Nephron (organoid): ENCODE data around the gene RAG2.

Experiments
- H3K27ac Mint-ChIP-seq, 3 experiments: 2 replicates each; pipeline ENCODE4 v1.8.0; 2020; ENCODE audit warnings: mixed read lengths in 3 of 3, mild to moderate bottlenecking in 2 of 3, moderate library complexity in 1 of 3
- H3K27me3 Mint-ChIP-seq: 2 replicates; pipeline ENCODE4 v1.8.0; 2021; ENCODE audit warnings: low read depth, mild to moderate bottlenecking, moderate library complexity, mixed read lengths
- H3K36me3 Mint-ChIP-seq: 2 replicates; pipeline ENCODE4 v1.8.0; 2020; ENCODE audit warnings: low read depth, mixed read lengths
- H3K4me1 Mint-ChIP-seq: 2 replicates; pipeline ENCODE4 v1.8.0; 2020; ENCODE audit warnings: mixed read lengths
- H3K4me3 Mint-ChIP-seq, 3 experiments: 2 replicates each; pipeline ENCODE4 v1.8.0; 2020; ENCODE audit warnings: mild to moderate bottlenecking in 3 of 3, mixed read lengths in 3 of 3, moderate library complexity in 2 of 3
- H3K9me3 Mint-ChIP-seq: 2 replicates; pipeline ENCODE4 v1.8.0; 2020; ENCODE audit warnings: mixed read lengths
- TF ChIP-seq, protein P1 (sequence below), 3 experiments: fragments of 200-600 bp; sonication (generic); IDR thresholded peaks; one replicate each; pipeline ENCODE4 v1.5.0; 2021; ENCODE audit warnings: antibody characterized with exemption in 3 of 3; ENCODE audit not compliant: unreplicated experiment in 3 of 3

Gene RAG2

DNA sequence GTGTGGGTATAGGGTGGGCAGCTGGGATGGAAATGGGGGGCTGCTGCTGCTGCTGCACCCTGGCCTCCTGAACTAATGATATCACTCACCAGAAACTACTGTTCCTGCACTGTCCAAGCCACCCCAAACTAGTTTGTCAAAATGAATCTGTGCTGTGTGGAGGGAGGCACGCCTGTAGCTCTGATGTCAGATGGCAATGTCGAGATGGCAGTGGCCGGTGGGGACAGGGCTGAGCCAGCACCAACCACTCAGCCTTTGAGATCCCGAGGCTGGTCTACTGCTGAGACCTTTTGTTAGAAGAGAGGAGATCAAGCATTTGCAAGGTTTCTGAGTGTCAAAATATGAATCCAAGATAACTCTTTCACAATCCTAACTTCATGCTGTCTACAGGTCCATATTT, 28.9 kb downstream of the RAG2 start:
- Mint-ChIP-seq H3K4me3 (no peak overlapping the region), H3K27me3 (peaks cover 11% of the 10 kb centered on the region), H3K27ac (no peak overlapping the region), H3K36me3 (no peaks in the 10 kb centered on the region), H3K4me1 (peaks cover 17% of the 10 kb centered on the region), H3K9me3 (no peaks in the 10 kb centered on the region)
- TF ChIP-seq, protein P1, sequence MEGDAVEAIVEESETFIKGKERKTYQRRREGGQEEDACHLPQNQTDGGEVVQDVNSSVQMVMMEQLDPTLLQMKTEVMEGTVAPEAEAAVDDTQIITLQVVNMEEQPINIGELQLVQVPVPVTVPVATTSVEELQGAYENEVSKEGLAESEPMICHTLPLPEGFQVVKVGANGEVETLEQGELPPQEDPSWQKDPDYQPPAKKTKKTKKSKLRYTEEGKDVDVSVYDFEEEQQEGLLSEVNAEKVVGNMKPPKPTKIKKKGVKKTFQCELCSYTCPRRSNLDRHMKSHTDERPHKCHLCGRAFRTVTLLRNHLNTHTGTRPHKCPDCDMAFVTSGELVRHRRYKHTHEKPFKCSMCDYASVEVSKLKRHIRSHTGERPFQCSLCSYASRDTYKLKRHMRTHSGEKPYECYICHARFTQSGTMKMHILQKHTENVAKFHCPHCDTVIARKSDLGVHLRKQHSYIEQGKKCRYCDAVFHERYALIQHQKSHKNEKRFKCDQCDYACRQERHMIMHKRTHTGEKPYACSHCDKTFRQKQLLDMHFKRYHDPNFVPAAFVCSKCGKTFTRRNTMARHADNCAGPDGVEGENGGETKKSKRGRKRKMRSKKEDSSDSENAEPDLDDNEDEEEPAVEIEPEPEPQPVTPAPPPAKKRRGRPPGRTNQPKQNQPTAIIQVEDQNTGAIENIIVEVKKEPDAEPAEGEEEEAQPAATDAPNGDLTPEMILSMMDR (IDR thresholded peaks at IDR 0.05; ENCODE audit: unreplicated experiment in 3 of 3): no peak

DNA sequence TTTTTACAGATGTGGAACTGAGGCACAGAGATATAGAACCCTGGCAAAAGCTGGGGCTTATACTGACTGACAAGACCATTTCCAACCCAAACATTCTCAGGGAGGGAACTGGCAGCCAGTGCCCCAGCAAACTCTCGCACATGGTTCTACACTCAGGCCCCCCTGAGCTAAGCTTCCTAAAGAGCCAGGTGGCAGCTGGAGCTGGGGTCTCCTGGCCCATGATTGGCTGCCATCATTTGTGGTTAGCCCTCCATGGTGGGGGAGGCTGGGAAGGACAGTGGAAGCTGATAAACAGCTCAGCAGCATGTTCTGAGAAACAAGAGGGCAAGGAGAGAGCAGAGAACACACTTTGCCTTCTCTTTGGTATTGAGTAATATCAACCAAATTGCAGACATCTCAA, 30.3 kb downstream of the RAG2 start, which contains the start of gene RAG1:
Gene RAG1 (plus strand): TSS at position 314 of the 400 bp plus-strand sequence. CDS start 5,298 bp downstream, outside the sequence.
- peaks cover 17% of the 10 kb centered on the region for H3K4me1 Mint-ChIP-seq
- TF ChIP-seq, protein P1 (IDR thresholded peaks at IDR 0.05; ENCODE audit: unreplicated experiment in 3 of 3): no peak
- no peaks in the 10 kb centered on the region for H3K36me3 Mint-ChIP-seq
- H3K9me3 Mint-ChIP-seq: no peaks in the 10 kb centered on the region
- H3K4me3 Mint-ChIP-seq: no peak within 1 kb of the TSS
- H3K27ac Mint-ChIP-seq: no peak within 1 kb of the TSS
- peaks cover 11% of the 10 kb centered on the region for H3K27me3 Mint-ChIP-seq

DNA sequence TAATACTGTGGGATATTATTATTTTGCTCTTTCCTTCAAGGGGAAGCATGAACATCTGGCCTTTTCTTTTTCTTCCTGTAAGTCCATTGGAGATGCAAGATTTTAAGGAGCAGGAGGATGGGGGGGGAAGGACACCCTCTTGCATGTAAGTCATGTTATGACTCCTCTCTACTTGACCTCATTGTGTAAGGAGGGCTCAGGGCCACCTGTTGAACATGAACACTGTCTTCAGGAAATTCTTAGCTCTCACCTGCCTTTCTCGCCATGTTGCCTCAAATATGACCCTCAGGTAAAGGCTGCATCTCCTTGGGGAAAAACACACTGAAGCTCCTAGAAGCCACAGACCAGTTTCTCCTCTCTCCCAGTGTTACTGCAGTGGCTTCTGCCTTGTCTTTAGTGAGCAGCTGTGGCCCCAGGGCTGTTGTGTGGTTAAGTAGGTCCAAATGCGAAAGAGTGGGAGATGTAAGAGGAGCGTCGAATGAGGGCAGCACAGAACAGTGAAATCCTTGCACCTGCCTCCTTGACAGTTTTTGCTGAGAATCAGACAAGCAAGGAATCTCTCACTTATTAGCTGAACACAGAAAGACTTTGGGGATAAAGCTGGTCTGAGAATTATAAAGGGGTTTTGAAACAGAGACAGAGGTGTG, 31.5 kb downstream of the RAG2 start:
- Mint-ChIP-seq H3K36me3 (no peaks in the 10 kb centered on the region), H3K4me1 (peaks cover 17% of the 10 kb centered on the region), H3K9me3 (no peaks in the 10 kb centered on the region), H3K4me3 (no peak overlapping the region), H3K27me3 (peaks cover 11% of the 10 kb centered on the region), H3K27ac (no peak overlapping the region)
- TF ChIP-seq, protein P1 (IDR thresholded peaks at IDR 0.05; ENCODE audit: unreplicated experiment in 3 of 3): no peak

DNA sequence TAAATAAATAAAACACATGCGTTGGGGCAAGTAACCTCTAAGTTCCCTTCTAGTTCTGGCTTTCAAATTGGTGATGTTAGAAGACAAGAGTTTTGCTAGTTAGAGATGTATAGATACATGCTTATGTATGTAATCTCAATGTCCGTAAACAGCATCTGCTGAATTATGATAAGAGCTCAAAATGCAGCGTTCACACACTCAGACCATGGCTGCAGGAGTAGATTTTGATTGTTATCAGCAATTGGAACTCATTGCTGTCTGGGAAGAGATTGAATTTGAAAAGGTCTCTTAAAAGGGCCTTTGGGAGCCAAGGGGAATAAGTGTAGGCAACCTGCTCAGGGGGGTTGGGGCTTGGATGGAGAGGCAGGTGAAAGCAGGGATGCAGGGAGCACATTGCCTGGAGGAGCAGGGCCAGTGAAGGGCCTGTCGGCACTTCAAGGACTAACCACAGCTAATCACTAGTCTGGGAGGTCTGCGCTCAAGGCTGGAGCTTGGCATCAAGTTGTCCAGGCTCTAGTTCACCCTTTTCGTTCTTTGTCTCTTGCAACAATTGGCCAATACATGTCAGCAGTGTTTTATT, 32.9 kb downstream of the RAG2 start:
- H3K27ac Mint-ChIP-seq: peak overlapping the region in 1 of 3 experiments; percentile 2
- peaks cover 11% of the 10 kb centered on the region for H3K27me3 Mint-ChIP-seq
- TF ChIP-seq, protein P1 (IDR thresholded peaks at IDR 0.05; ENCODE audit: unreplicated experiment in 3 of 3): no peak
- peaks cover 17% of the 10 kb centered on the region for H3K4me1 Mint-ChIP-seq
- no peaks in the 10 kb centered on the region for H3K36me3 Mint-ChIP-seq
- peak overlapping the region in 1 of 3 experiments; percentile 79 for H3K4me3 Mint-ChIP-seq
- H3K9me3 Mint-ChIP-seq: peaks cover under 1% of the 10 kb centered on the region

DNA sequence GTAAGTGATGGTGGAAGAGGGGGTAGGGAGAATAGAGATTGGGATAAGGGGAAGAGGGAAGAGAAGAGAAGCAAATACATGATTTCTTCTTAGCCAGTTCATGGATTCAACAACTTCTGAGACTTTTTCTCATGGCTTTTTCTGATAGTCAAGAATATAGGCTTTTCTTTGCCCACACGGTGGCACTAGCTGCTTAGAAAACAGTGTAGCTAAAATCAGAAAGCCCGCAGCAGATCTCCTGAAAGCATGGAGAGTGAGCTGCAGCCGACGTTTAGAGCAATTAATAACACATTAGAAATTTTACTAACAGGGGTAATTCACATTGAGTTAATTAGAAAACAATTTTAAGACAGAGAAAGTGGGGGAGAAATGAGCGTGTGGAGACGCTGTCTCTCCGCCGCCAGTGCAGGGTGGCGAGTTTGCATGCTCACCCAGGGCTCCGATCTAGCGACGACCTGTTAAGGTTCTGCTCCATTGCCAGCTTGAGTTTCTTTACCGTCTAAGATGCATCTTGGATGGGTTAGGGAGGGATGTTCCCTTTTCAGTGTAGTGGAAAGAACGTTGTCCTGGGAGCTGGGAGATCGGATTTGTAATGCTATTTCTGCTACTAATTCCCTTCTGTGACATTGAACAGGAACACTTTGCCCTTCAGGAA, 33.5 kb downstream of the RAG2 start:
- H3K36me3 Mint-ChIP-seq: no peaks in the 10 kb centered on the region
- peaks cover 17% of the 10 kb centered on the region for H3K4me1 Mint-ChIP-seq
- peaks cover 11% of the 10 kb centered on the region for H3K27me3 Mint-ChIP-seq
- H3K4me3 Mint-ChIP-seq: peak overlapping the region; percentile 74 to 82 (median 79)
- H3K9me3 Mint-ChIP-seq: peaks cover 6% of the 10 kb centered on the region
- TF ChIP-seq, protein P1 (IDR thresholded peaks at IDR 0.05; ENCODE audit: unreplicated experiment in 3 of 3): peak; percentile 86 to 89 (median 88)
- H3K27ac Mint-ChIP-seq: peak overlapping the region in 2 of 3 experiments; percentile 2 to 40
